ENCODE results near the gene C1QTNF1. TPM values are rescaled to one million over a fixed set of nuclear protein-coding genes. Genes with fewer than 3 reads are reported as not detected.

Gene C1QTNF1
- total and polyA plus RNA-seq, 9 of the 15 experiments (the other 6 are each of a cell fraction or from before 2014, with no cell fraction given): 0.09 TPM; not detected in 8

DNA sequence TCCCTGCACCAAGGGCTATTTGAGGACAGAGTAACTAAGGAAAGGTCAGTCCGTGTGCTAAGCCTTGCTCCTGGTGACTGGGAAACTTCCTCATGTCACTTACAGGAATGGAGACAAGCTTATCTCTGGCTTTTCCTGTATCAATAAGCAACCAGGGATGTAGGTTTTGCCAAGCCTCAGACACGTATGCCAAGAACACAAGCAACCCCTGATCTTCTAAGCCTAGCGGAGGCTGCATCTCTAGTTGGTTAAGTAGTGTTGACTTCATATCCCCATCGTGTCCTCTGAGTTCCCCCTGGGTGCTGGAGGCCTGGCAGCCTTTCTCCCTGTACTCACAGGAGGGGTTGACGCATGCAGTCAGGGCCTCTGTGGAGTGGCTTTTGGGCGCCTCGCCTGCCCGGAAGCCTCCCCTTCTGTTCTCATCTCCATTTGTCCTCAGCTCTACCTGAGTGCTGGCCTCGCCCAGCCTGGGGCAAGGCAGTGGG, 1.4 kb upstream of the C1QTNF1 start:
- in situ Hi-C loops (cut with MboI): no loop called here
- Histone ChIP-seq H4K20me1 (replicated peaks; ENCODE audit: control insufficient read depth, insufficient read depth, low read length) (0 out of 2 replicates have a peak, but pooled peaks cover 4% of the 10 kb centered on the region), H3K36me3 (ENCODE audit: control insufficient read depth, insufficient read depth, low read length) (no peaks in the 10 kb centered on the region), H3K4me3 (no peak overlapping the region), H3K9me1 (ENCODE audit: control insufficient read depth, insufficient read depth, low read length) (no peaks in the 10 kb centered on the region), H3K79me2 (ENCODE audit: control insufficient read depth, insufficient read depth, low read length) (no peaks in the 10 kb centered on the region), H3K27ac (ENCODE audit: extremely low read depth, low read depth, low read length) (no peak overlapping the region), H3K4me1 (replicated peaks in 1 of 2; ENCODE audit: control insufficient read depth in 2 of 2, insufficient read depth in 2 of 2, low read length in 2 of 2) (peaks cover 7 to 20% of the 10 kb centered on the region in 2 experiments), H3K4me2 (ENCODE audit: insufficient read depth, low read length) (no peak overlapping the region), H2AFZ (ENCODE audit: low read depth, low read length) (no peak overlapping the region), H3K9me3 (replicated peaks; ENCODE audit: control insufficient read depth, insufficient read depth, low read depth, low read length) (no peaks in the 10 kb centered on the region), H3K27me3 (ENCODE audit: control insufficient read depth in 2 of 2, insufficient read depth in 2 of 2, low read length in 2 of 2) (peaks cover 46 to 59% of the 10 kb centered on the region in 2 experiments), H3K9ac (ENCODE audit: insufficient read depth in 1 of 2, low read depth in 2 of 2, low read length in 2 of 2) (no peak overlapping the region)
- intact Hi-C loops (cut with micrococcal nuclease): no loop called here
- ChIA-PET POLR2A (no interaction called here), CTCF (ENCODE audit: low intra/inter-chr PET ratio) (interaction anchor here (0.7 kb wide), 1 partner anchor 125 kb away, joined by 3 read pairs; no protein-coding TSS in a partner anchor)
- FAIRE-seq: no peak
- no peak for ATAC-seq
- DNase-seq (ENCODE audit: extremely low read depth in 1 of 4, low spot score in 3 of 4): no peak
- 11% methylated on average over 9 of the region's 9 CpGs for WGBS (ENCODE audit: insufficient coverage, low coverage, missing lambda C conversion rate)
- no peak for TF ChIP-seq EP400 (IDR thresholded peaks at IDR 0.05)
- no peak for TF ChIP-seq GTF3C2 (IDR thresholded peaks at IDR 0.05; ENCODE audit: borderline replicate concordance, extremely low read depth, insufficient read length)
- TF ChIP-seq DPF2 (IDR thresholded peaks at IDR 0.05): no peak
- no peak for TF ChIP-seq ZNF778 (CRISPR knock-in tag; IDR thresholded peaks at IDR 0.05)
- no peak for TF ChIP-seq SIX5 (IDR thresholded peaks at IDR 0.05; ENCODE audit: borderline replicate concordance in 1 of 2, insufficient read depth in 1 of 2, low read depth in 1 of 2, low read length in 2 of 2)
- BruUV-seq (replicated peaks): no TSS peak

All from K562 (cell line).